ENCODE data around the gene SUOX.

GRCh38 chr12:55984861-55985260 lies 12.2 kb upstream of the SUOX start:
- TF ChIP-seq CTCF (conservative IDR thresholded peaks at IDR 0.05 in 1 of 2, IDR thresholded peaks at IDR 0.05 in 1 of 2; ENCODE audit: extremely low read depth in 1 of 2, insufficient read depth in 1 of 2, low read depth in 1 of 2, low read length in 2 of 2) (no peak), EZH2 (IDR thresholded peaks at IDR 0.05; ENCODE audit: borderline replicate concordance, low read length) (no peak)

Measured in mammary epithelial cell (primary cell).